A673 (cell line): Measurements from ENCODE around the gene THBS2.

ENCODE experiments used
- EZH2 ChIP-seq: fragments of 200-600 bp; sonication (generic); IDR thresholded peaks from 2 replicates; pipeline ENCODE4 v1.6.1; 2017; ENCODE audit warnings: borderline replicate concordance, low read depth, mild to moderate bottlenecking, mixed read lengths, antibody characterized with exemption, low read length; ENCODE audit not compliant: poor library complexity, severe bottlenecking
- TF ChIP-seq, protein P1 (sequence below): fragments of 300-800, 200-600 bp; sonication (generic); conservative IDR thresholded peaks from 2 replicates; pipeline ENCODE4 v1.5.1; 2017; ENCODE audit warnings: low read depth, mild to moderate bottlenecking, antibody characterized with exemption, low read length, moderate library complexity, mixed read lengths

DNA sequence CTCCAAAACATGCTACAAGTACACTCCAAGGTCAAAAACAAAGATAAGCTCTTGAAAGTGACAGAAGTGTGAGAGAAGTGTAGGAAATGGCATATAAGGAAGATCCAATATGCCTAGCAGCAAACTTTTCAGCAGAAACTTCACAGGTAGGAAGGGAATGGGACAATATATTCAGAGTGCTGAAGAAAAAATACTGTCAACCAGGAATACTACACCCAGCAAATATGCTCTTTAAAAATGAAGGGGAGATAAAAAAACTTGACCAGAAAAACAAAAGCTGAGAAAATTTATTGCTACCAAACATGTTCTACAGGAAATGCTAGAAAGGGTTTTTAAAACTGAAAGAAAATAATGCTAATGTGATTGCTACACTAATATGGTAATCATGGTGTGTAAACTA, 46.2 kb downstream of the THBS2 start:
- TF ChIP-seq, protein P1, sequence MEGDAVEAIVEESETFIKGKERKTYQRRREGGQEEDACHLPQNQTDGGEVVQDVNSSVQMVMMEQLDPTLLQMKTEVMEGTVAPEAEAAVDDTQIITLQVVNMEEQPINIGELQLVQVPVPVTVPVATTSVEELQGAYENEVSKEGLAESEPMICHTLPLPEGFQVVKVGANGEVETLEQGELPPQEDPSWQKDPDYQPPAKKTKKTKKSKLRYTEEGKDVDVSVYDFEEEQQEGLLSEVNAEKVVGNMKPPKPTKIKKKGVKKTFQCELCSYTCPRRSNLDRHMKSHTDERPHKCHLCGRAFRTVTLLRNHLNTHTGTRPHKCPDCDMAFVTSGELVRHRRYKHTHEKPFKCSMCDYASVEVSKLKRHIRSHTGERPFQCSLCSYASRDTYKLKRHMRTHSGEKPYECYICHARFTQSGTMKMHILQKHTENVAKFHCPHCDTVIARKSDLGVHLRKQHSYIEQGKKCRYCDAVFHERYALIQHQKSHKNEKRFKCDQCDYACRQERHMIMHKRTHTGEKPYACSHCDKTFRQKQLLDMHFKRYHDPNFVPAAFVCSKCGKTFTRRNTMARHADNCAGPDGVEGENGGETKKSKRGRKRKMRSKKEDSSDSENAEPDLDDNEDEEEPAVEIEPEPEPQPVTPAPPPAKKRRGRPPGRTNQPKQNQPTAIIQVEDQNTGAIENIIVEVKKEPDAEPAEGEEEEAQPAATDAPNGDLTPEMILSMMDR: no peak
- TF ChIP-seq EZH2: no peak
